C4-2B (cell line): ENCODE measurements around the gene UBALD2.

ENCODE experiments used
- ZFX ChIP-seq: fragments of 450-650 bp; IDR thresholded peaks from 2 replicates; pipeline ENCODE4 v1.6.1; 2017
- TF ChIP-seq, protein P1 (sequence below): fragments of 450-650 bp; conservative IDR thresholded peaks from 2 replicates; pipeline ENCODE4 v1.5.1; 2017; ENCODE audit warnings: mild to moderate bottlenecking

DNA sequence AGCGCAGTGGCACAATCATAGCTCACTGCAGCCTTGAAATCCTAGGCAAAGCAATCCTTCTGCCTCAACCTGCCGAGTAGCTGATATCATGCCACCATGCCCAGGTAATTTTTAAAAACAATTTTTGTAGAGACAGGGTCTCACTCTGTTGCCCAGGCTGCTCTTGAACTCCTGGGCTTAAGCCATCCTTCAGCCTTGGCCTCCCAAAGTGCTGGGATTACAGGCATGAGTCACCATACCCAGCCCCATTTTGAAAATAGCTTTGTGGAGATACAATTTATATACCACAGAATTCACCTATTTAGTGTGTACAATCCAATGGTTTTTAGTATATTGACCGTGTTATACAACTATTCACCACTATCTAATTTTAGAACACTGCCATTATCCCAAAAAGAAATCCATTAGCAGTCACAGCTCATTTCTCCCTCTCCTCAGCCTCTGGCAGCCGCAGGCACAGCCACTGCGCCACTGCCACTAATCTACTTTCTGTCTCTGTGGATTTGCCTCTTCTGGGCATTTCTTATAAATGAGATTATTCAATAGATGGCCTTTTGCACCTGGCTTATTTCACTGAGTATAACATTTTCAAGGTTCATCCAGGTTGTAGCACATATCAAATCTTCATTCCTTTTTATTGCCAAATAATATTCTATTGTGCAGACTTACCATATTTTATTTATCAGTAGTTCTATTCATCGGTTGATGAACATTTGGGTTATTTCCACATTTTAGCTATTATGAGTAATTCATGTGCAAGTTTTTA lies 31.4 kb upstream of the UBALD2 start:
- TF ChIP-seq, protein P1, sequence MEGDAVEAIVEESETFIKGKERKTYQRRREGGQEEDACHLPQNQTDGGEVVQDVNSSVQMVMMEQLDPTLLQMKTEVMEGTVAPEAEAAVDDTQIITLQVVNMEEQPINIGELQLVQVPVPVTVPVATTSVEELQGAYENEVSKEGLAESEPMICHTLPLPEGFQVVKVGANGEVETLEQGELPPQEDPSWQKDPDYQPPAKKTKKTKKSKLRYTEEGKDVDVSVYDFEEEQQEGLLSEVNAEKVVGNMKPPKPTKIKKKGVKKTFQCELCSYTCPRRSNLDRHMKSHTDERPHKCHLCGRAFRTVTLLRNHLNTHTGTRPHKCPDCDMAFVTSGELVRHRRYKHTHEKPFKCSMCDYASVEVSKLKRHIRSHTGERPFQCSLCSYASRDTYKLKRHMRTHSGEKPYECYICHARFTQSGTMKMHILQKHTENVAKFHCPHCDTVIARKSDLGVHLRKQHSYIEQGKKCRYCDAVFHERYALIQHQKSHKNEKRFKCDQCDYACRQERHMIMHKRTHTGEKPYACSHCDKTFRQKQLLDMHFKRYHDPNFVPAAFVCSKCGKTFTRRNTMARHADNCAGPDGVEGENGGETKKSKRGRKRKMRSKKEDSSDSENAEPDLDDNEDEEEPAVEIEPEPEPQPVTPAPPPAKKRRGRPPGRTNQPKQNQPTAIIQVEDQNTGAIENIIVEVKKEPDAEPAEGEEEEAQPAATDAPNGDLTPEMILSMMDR: no peak
- no peak for TF ChIP-seq ZFX
